ENCODE data around the gene CAPZA2.
"Not testable (repeated sequence)": the region's sequence is repeated elsewhere in the genome, so short reads cannot be mapped to it uniquely, and the experiment has no call there.

Gene CAPZA2

DNA sequence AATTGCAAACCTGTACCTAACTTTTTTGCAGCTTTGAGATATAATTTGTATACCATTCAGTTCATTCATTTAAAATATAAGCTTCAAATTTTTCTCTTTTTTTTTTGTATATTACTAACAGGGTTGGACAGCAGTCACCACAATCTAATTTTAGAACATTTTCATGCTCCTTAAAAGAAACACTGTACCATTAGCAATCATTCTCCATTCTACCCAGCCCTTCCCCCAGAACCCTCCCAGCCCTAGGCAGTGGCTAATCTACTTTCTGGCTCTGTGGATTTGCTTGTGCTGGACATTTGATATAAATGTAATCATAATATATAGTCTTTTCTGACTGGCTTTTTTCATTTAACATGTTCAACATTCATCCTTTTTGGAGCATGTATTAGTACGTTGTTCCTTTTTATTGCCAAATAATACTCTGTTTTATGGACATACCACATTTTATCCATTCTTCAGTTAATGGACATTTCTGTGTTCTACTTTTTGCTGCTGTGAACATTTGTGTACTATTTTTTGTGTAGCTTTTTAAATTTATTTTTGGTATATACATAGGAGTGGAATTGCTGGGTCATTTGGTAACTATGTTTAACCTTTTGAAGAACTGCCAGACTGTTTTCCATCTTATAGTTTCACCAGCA, 50.0 kb downstream of the CAPZA2 start:
- no peak overlapping the region for H3K9ac ChIP-seq (ENCODE audit: low read depth, low read length)
- H3K36me3 ChIP-seq (ENCODE audit: insufficient read depth, low read length) = peaks cover 9% of the 10 kb centered on the region
- H3K9me3 ChIP-seq (ENCODE audit: control insufficient read depth, insufficient read depth, low read length) = no peaks in the 10 kb centered on the region
- no peaks in the 10 kb centered on the region for H3K4me1 ChIP-seq (ENCODE audit: insufficient read depth, low read length)

DNA sequence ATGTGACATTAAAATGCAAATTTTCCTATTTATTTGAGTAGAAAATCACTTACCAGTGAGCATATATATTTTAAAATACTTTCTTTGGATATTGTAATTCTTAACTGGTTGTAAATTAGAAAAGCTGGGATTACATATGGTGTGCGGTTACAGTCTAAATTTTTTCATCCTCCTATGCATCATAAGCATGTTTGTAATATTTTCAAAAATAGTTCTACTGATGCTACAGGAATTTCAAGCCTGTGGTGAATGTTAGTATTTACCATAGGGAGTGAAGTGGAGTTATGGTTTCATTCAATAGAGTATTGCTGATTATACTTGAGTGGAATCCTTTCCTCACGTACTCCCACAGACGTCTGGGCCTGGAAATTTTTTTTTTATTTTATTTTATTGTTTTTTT, 56.3 kb downstream of the CAPZA2 start:
- Histone ChIP-seq H3K36me3 (ENCODE audit: insufficient read depth, low read length) (peaks cover 8% of the 10 kb centered on the region; the same call in 1 of the 2 replicates), H3K9ac (ENCODE audit: low read depth, low read length) (no peak overlapping the region), H3K9me3 (ENCODE audit: control insufficient read depth, insufficient read depth, low read length) (no peaks in the 10 kb centered on the region), H3K4me1 (ENCODE audit: insufficient read depth, low read length) (no peaks in the 10 kb centered on the region)

DNA sequence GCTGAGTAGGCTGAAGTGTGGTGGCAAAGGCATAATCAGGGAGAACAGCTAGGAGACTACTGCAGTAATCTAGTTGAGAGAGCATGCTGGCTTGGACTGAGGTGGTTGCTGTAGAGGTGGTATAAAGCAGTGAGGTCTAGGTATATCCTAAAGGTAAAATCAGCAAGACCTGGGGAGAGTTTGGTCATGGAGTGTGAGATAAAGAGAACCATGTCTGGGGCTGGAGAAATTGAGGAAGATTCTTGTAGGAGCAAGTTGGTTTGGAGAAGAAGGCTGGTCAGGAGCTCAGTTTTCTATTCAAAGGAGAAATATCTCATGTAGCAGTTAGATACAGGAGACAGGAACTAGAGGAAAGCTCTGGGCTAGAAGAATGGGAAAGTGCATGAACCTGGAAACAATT, 58.0 kb downstream of the CAPZA2 start:
- Histone ChIP-seq H3K36me3 (ENCODE audit: insufficient read depth, low read length) (peaks cover 8% of the 10 kb centered on the region; the same call in 1 of the 2 replicates), H3K4me1 (ENCODE audit: insufficient read depth, low read length) (no peaks in the 10 kb centered on the region), H3K9me3 (ENCODE audit: control insufficient read depth, insufficient read depth, low read length) (no peaks in the 10 kb centered on the region), H3K9ac (ENCODE audit: low read depth, low read length) (no peak overlapping the region)

DNA sequence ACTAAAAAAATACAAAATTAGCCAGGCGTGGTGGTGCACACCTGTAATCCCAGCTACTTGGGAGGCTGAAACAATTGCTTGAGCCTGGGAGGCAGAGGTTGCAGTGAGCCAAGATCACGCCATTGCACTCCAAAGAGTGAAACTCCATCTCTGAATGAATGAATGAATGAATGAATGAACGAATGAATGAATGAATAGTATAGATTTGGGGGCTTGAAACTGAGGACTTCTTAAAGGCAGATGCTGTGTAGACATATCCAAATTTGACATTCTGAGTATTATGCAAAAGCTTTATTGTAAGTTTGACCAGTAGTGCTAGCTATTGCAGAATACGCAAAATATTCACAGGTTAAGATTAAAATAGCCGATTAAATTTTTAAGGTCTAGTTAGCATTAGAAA, 60.2 kb downstream of the CAPZA2 start:
- Histone ChIP-seq H3K9ac (ENCODE audit: low read depth, low read length) (no peak overlapping the region), H3K9me3 (ENCODE audit: control insufficient read depth, insufficient read depth, low read length) (no peaks in the 10 kb centered on the region), H3K36me3 (ENCODE audit: insufficient read depth, low read length) (peaks cover 5% of the 10 kb centered on the region; the same call in 1 of the 2 replicates), H3K4me1 (ENCODE audit: insufficient read depth, low read length) (peaks cover 4% of the 10 kb centered on the region; the same call in 1 of the 2 replicates)

DNA sequence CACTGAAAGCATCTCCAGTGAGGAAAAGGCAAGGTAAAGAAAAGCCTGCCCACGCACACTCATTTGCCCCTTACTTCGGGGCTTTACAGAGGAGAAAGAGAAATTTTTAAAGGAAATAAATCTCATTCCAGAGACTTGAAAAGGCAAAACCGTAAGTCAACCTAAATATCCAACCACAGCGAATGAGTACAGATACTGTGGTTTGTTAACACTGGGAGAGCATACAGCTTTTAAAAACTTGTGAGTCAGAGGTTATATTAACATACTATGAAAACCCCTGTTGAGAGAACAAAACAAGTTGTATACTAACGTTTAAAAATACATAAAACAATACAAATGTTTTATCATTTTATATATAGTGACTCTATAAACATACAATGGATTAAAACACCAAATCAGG, 62.4 kb downstream of the CAPZA2 start:
- Histone ChIP-seq H3K9me3 (ENCODE audit: control insufficient read depth, insufficient read depth, low read length) (no peaks in the 10 kb centered on the region), H3K4me1 (ENCODE audit: insufficient read depth, low read length) (peaks cover 4% of the 10 kb centered on the region; the same call in 1 of the 2 replicates), H3K9ac (ENCODE audit: low read depth, low read length) (no peak overlapping the region), H3K36me3 (ENCODE audit: insufficient read depth, low read length) (0 out of 2 replicates have a peak, but pooled peaks cover 3% of the 10 kb centered on the region)

- no peak overlapping the region for H3K9ac ChIP-seq (ENCODE audit: low read depth, low read length)
- H3K36me3 ChIP-seq (ENCODE audit: insufficient read depth, low read length) = no peaks in the 10 kb centered on the region
- H3K9me3 ChIP-seq (ENCODE audit: control insufficient read depth, insufficient read depth, low read length) = no peaks in the 10 kb centered on the region
- peaks cover 4% of the 10 kb centered on the region; the same call in 1 of the 2 replicates for H3K4me1 ChIP-seq (ENCODE audit: insufficient read depth, low read length)
These were observed 66.6 kb downstream of the CAPZA2 start for GRCh38 chr7:116929021-116929420.

DNA sequence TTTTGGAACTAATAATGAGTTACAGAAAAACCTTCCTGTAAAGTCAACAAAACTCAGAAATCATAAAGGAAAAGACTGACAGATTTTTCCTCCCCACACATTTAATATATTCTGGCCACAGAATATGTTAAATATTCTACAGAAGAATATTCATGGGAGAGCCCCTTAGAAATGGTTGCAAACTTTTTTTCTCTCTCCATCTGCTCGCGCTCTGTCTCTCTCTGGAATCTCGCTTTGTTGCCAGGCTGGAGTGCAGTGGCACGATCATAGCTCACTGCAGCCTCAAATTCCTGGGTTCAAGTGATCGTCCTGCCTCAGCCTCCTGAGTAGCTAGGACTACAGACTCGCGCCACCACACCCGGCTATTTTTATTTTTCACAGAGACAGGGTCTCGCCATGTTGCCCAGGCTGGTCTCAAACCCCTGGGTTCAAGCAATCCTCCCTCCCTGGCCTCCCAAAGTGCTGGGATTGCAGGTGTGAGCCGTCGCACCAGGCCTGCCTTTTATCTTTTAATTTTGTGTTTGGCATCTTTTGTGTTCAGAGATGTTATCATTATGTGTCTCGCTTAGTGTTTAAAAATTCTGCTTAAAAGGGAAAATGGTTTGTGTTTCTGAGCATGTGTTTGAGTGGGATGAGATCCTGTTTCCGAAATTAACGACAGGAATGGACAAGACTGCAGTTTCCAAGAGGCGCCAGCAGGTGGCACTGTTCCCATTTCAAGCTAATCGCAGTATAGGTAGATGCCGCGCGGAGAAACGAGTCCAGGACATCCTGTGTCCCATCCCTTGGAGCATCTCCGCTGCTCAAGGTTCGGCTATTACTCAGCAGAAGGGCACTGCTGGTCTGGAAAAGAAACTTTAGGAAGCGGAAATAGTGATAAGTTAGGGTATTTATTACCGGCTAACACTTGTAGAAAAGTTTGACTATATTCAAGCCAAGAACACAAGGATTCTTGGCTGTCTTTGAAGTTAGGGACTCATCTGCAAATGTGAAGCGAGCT, 67.8 kb downstream of the CAPZA2 start:
- Histone ChIP-seq H3K9ac (ENCODE audit: low read depth, low read length) (no peak overlapping the region), H3K4me1 (ENCODE audit: insufficient read depth, low read length) (peaks cover 4% of the 10 kb centered on the region; the same call in 1 of the 2 replicates), H3K36me3 (ENCODE audit: insufficient read depth, low read length) (no peaks in the 10 kb centered on the region), H3K9me3 (ENCODE audit: control insufficient read depth, insufficient read depth, low read length) (no peaks in the 10 kb centered on the region)

GRCh38 chr7:116932566-116932965, 70.2 kb downstream of the CAPZA2 start:
- H3K4me1 ChIP-seq (ENCODE audit: insufficient read depth, low read length) = no peaks in the 10 kb centered on the region
- no peaks in the 10 kb centered on the region for H3K36me3 ChIP-seq (ENCODE audit: insufficient read depth, low read length)
- H3K9me3 ChIP-seq (ENCODE audit: control insufficient read depth, insufficient read depth, low read length) = no peaks in the 10 kb centered on the region
- no peak overlapping the region for H3K9ac ChIP-seq (ENCODE audit: low read depth, low read length)

- Histone ChIP-seq H3K36me3 (ENCODE audit: insufficient read depth, low read length) (no peaks in the 10 kb centered on the region), H3K9ac (ENCODE audit: low read depth, low read length) (no peak overlapping the region), H3K4me1 (ENCODE audit: insufficient read depth, low read length) (no peaks in the 10 kb centered on the region), H3K9me3 (ENCODE audit: control insufficient read depth, insufficient read depth, low read length) (no peaks in the 10 kb centered on the region)
These were observed 71.1 kb downstream of the CAPZA2 start for GRCh38 chr7:116933465-116933864.

GRCh38 chr7:116934580-116934979, 72.2 kb downstream of the CAPZA2 start:
- no peaks in the 10 kb centered on the region for H3K4me1 ChIP-seq (ENCODE audit: insufficient read depth, low read length)
- no peak overlapping the region for H3K9ac ChIP-seq (ENCODE audit: low read depth, low read length)
- H3K36me3 ChIP-seq (ENCODE audit: insufficient read depth, low read length) = no peaks in the 10 kb centered on the region
- H3K9me3 ChIP-seq (ENCODE audit: control insufficient read depth, insufficient read depth, low read length) = no peaks in the 10 kb centered on the region

- H3K9me3 ChIP-seq (ENCODE audit: control insufficient read depth, insufficient read depth, low read length); H3K9ac ChIP-seq (ENCODE audit: low read depth, low read length); H3K4me1 ChIP-seq (ENCODE audit: insufficient read depth, low read length); H3K36me3 ChIP-seq (ENCODE audit: insufficient read depth, low read length): not testable (repeated sequence)
These were observed 74.5 kb downstream of the CAPZA2 start for GRCh38 chr7:116936844-116937243.

- Histone ChIP-seq H3K9ac (ENCODE audit: low read depth, low read length) (no peak overlapping the region), H3K36me3 (ENCODE audit: insufficient read depth, low read length) (no peaks in the 10 kb centered on the region), H3K4me1 (ENCODE audit: insufficient read depth, low read length) (no peaks in the 10 kb centered on the region), H3K9me3 (ENCODE audit: control insufficient read depth, insufficient read depth, low read length) (no peaks in the 10 kb centered on the region)
These were observed 76.3 kb downstream of the CAPZA2 start for GRCh38 chr7:116938678-116939077.

GRCh38 chr7:116940689-116941370, 78.4 kb downstream of the CAPZA2 start:
- no peaks in the 10 kb centered on the region for H3K9me3 ChIP-seq (ENCODE audit: control insufficient read depth, insufficient read depth, low read length)
- H3K9ac ChIP-seq (ENCODE audit: low read depth, low read length) = no peak overlapping the region
- H3K4me1 ChIP-seq (ENCODE audit: insufficient read depth, low read length) = no peaks in the 10 kb centered on the region
- no peaks in the 10 kb centered on the region for H3K36me3 ChIP-seq (ENCODE audit: insufficient read depth, low read length)

- Histone ChIP-seq H3K36me3 (ENCODE audit: insufficient read depth, low read length) (no peaks in the 10 kb centered on the region), H3K4me1 (ENCODE audit: insufficient read depth, low read length) (no peaks in the 10 kb centered on the region), H3K9ac (ENCODE audit: low read depth, low read length) (no peak overlapping the region), H3K9me3 (ENCODE audit: control insufficient read depth, insufficient read depth, low read length) (no peaks in the 10 kb centered on the region)
These were observed 80.1 kb downstream of the CAPZA2 start for GRCh38 chr7:116942504-116942903.

Data from ES-I3 (cell line).